ENCODE measurements around the gene SLC2A10. TPM values are rescaled to one million over a fixed set of nuclear protein-coding genes. Genes with fewer than 3 reads are reported as not detected.

The SLC2A10 gene
- not detected in 5 replicates for total RNA-seq (2022; extraction: Qiagen RNA extraction; ENCODE audit: low read depth)

DNA sequence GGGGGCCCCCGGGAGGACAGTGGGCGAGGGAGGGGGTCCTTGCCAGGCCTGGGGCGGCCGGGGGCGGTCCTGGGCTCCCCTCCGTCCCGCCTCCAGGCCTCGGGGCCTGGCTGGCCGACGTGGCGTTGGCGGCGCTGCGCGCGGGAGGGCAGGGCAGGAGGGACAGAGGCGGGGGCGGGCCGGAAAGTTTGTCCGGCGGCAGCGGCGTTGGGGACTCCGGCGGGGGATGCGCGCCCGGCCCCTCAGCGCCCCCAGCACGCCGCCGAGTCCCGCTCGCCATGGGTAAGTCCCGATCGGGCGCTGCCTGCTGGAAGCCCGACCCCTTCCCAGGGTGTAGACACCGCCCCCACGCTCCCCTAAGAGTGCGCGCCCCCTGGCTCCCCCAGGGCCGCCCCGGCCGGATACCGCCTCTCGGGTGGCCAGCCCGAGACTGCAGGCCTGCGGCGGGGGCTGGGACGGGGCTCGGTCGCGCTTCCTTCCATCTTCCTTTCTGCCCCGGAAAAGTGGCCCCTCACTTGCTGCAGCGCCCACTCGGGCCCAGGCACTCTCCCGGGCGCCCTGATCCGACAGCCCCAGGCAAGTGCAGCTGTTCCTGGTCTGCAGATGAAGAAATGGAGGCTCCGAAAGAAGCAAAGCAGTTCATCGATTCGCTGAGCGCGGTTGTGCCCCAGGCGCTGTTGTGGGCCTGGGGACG is at the start of gene SLC2A10:
SLC2A10 (plus strand) TSS at position 191 of the 694 bp plus-strand sequence; CDS start at position 279, 88 bp downstream.

DNA sequence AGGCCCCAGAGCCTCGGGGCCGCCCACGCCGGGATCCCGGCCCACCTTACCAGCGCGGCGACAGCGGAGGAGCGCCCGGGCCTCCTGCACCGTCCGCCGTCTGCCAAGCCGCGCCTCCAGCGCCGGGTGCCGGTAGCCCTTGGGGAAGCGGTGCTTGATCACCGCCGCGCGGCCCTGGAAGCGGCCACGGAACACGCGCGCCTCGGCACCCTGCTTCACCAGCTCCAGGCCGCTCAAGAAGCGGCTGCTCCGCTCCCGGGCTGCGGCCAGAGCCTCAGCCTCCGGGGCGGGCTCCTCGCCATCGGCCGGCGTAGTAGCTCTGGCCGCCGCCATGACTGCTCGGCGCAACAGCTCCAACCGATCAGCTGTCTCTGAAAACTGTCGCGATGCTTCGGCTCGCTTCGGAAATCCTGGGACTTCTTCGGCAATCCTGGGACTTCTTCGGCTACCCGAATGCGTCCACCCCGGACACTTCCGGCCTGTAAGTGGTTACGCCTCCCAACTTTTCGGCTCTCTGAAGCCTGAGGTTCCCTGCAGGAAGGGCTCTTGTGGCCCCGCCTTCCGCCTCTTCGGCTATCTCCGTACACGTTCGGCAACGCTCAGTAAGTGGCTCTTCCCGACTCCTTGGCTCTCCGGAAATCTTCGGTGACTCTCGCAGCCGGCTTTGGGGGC is 20.2 kb upstream of the SLC2A10 start, which contains the start of gene TP53RK:
TP53RK (minus strand) TSS at position 363 of the 672 bp plus-strand sequence; CDS start at position 333, 30 bp downstream.

Other genes starting within 250 kb of the SLC2A10 start
- not detected in 5 replicates for gene ZNF334, start 196.1 kb upstream of the SLC2A10 start, total RNA-seq (2022; extraction: Qiagen RNA extraction; ENCODE audit: low read depth)
- not detected in 5 replicates for gene OCSTAMP, start 159.0 kb upstream of the SLC2A10 start, total RNA-seq (2022; extraction: Qiagen RNA extraction; ENCODE audit: low read depth)
- 0.05 to 0.09 TPM in 2 of 5 replicates, not detected in the others for gene SLC13A3, start 58.2 kb upstream of the SLC2A10 start, total RNA-seq (2022; extraction: Qiagen RNA extraction; ENCODE audit: low read depth)
- 11.3 to 13.7 TPM (median 13.2 TPM) in 5 replicates for gene TP53RK, start 20.2 kb upstream of the SLC2A10 start, total RNA-seq (2022; extraction: Qiagen RNA extraction; ENCODE audit: low read depth)
- gene EYA2, start 185.2 kb downstream of the SLC2A10 start, total RNA-seq (2022; extraction: Qiagen RNA extraction; ENCODE audit: low read depth) = 2.6 to 4.0 TPM (median 3.2 TPM) in 5 replicates